ENCODE data around the gene CDSN.
"Not testable (repeated sequence)": the region's sequence is repeated elsewhere in the genome, so short reads cannot be mapped to it uniquely, and the experiment has no call there.

CDSN gene, protein sequence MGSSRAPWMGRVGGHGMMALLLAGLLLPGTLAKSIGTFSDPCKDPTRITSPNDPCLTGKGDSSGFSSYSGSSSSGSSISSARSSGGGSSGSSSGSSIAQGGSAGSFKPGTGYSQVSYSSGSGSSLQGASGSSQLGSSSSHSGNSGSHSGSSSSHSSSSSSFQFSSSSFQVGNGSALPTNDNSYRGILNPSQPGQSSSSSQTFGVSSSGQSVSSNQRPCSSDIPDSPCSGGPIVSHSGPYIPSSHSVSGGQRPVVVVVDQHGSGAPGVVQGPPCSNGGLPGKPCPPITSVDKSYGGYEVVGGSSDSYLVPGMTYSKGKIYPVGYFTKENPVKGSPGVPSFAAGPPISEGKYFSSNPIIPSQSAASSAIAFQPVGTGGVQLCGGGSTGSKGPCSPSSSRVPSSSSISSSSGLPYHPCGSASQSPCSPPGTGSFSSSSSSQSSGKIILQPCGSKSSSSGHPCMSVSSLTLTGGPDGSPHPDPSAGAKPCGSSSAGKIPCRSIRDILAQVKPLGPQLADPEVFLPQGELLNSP

GRCh38 chr6:31120151-31120915, at the start of gene CDSN:
Gene CDSN, minus strand, starts transcription at chr6:31120446. Its CDS starts 27 bp downstream, at chr6:31120419.
- ATAC-seq (ENCODE audit: low read depth) (no peak), DNase-seq (ENCODE audit: low spot score in 2 of 2) (no peak)
- no peak within 1 kb of the TSS for H3K27ac Mint-ChIP-seq
- H3K4me3 Mint-ChIP-seq: no peak within 1 kb of the TSS
- no peaks in the 10 kb centered on the region for H3K9me3 Mint-ChIP-seq
- H3K27me3 Mint-ChIP-seq: peaks cover 11% of the 10 kb centered on the region
- H3K4me1 Mint-ChIP-seq: peaks cover 5% of the 10 kb centered on the region
- no peaks in the 10 kb centered on the region for H3K36me3 Mint-ChIP-seq

- Mint-ChIP-seq H3K27me3 (no peaks in the 10 kb centered on the region), H3K9me3 (no peaks in the 10 kb centered on the region), H3K27ac (no peak overlapping the region), H3K36me3 (no peaks in the 10 kb centered on the region), H3K4me1 (peaks cover 8% of the 10 kb centered on the region), H3K4me3 (no peak overlapping the region)
- DNase-seq (ENCODE audit: low spot score in 2 of 2) (no peak), ATAC-seq (ENCODE audit: low read depth) (no peak)
These were observed 49.0 kb upstream of the CDSN start for GRCh38 chr6:31169123-31169857.

DNA sequence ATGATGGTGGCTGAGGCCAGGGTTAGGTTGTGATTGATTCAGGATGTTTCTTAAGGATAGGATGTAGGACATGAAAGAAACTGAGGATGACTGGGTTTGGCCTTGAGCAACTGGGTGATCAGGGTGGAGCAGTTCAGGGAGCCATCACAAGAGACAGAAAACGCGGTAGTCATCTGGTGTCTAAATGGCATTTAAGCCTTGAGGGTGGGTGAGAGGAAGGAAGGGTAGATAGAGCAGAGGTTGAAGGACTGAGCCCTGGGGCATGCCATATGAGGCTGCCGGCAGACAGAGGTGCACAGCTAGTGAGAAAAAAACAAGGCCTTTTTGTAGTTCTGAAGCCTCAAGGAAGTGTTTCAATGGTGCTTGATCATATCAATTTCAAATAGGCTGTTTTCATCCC, 48.4 kb upstream of the CDSN start:
- Mint-ChIP-seq H3K4me3 (no peak overlapping the region), H3K27ac (no peak overlapping the region), H3K36me3 (no peaks in the 10 kb centered on the region), H3K9me3 (no peaks in the 10 kb centered on the region), H3K27me3 (no peaks in the 10 kb centered on the region), H3K4me1 (peaks cover 8% of the 10 kb centered on the region)
- no peak for DNase-seq (ENCODE audit: low spot score in 2 of 2)
- ATAC-seq (ENCODE audit: low read depth): no peak

DNA sequence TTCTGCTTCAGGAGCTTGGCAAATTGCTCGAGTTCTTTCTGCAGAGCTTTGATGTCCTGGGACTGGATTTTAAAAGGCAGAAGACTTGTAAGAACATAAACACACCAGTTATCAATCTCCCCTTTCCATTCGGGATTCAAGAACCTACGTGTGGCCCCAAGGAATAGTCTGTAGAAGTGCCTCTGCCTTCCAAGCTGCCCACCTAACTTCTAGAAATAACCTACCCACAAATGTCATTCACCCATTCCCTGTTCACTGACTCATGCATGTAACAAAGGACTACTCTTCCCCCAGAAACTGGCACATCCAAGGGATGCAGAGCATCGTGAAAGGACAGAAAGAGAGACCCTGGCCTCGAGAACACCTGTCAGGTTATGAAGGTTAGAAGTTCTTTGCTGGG, 45.7 kb upstream of the CDSN start:
- Mint-ChIP-seq H3K4me3 (no peak overlapping the region), H3K27me3 (no peaks in the 10 kb centered on the region), H3K9me3 (no peaks in the 10 kb centered on the region), H3K27ac (no peak overlapping the region), H3K36me3 (peaks cover 3% of the 10 kb centered on the region), H3K4me1 (peaks cover 11% of the 10 kb centered on the region)
- DNase-seq (ENCODE audit: low spot score in 2 of 2) (no peak), ATAC-seq (ENCODE audit: low read depth) (no peak)

DNA sequence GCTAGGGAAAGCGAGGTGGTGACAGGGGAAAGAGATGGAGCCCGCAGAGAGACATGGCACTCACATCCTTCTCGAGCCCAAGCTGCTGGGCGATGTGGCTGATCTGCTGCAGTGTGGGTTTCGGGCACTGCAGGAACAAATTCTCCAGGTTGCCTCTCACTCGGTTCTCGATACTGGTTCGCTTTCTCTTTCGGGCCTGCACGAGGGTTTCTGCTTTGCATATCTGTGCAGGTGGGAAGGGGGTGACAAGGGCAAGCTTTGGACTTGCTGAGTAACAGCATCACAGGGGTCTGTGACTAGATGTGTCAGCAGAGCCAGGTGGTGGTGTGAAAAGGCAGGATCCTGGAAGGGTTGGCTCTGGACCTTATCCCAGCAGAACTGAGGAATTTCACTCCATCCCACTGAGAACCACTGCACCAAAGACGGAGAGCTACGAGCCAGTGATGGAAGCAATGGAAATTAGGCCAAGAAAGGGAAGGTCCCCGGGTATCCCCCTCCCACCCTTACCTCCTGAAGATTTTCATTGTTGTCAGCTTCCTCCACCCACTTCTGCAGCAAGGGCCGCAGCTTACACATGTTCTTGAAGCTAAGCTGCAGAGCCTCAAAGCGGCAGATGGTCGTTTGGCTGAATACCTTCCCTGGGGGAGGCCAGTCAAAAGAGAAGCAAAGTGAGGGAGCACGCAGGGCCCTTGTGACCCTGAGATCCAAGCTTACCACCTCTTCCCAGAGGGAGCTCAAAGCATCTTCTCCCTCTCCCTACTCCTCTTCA, 45.0 kb upstream of the CDSN start:
- peaks cover 11% of the 10 kb centered on the region for H3K4me1 Mint-ChIP-seq
- DNase-seq (ENCODE audit: low spot score in 2 of 2): peak; percentile 45 to 46
- not testable (repeated sequence) for H3K36me3 Mint-ChIP-seq, H3K9me3 Mint-ChIP-seq, H3K27me3 Mint-ChIP-seq
- peak; percentile 98 for ATAC-seq (ENCODE audit: low read depth)
- peak overlapping the region; percentile 75 for H3K4me3 Mint-ChIP-seq
- peak overlapping the region; percentile 64 for H3K27ac Mint-ChIP-seq

DNA sequence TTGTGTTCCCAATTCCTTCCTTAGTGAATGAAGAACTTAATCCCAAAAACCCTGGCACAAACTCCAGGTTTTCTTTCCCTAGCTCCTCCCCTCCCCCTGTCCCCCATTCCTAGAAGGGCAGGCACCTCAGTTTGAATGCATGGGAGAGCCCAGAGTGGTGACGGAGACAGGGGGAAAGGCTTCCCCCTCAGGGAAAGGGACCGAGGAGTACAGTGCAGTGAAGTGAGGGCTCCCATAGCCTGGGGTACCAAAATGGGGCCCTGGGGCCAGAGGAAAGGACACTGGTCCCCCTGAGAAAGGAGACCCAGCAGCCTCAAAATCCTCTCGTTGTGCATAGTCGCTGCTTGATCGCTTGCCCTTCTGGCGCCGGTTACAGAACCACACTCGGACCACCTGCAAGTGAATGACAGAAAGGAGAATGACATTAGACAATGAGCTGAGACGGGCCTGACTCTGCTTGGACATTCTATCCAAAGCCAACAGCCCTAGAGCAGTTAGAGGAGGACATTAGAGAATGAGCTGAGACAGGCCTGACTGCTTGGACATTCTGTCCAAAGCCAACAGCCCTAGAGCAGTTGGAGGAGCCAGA, 44.3 kb upstream of the CDSN start:
- Mint-ChIP-seq H3K4me3 (peak overlapping the region; percentile 75), H3K4me1 (peaks cover 16% of the 10 kb centered on the region), H3K27ac (peak overlapping the region; percentile 64)
- H3K9me3 Mint-ChIP-seq; DNase-seq (ENCODE audit: low spot score in 2 of 2); H3K27me3 Mint-ChIP-seq; ATAC-seq (ENCODE audit: low read depth); H3K36me3 Mint-ChIP-seq: not testable (repeated sequence)

- peaks cover 18% of the 10 kb centered on the region for H3K4me1 Mint-ChIP-seq
- no peaks in the 10 kb centered on the region for H3K27me3 Mint-ChIP-seq
- H3K27ac Mint-ChIP-seq: no peak overlapping the region
- H3K36me3 Mint-ChIP-seq: peaks cover 3% of the 10 kb centered on the region
- H3K9me3 Mint-ChIP-seq: no peaks in the 10 kb centered on the region
- DNase-seq (ENCODE audit: low spot score in 2 of 2) (no peak), ATAC-seq (ENCODE audit: low read depth) (no peak)
- no peak overlapping the region for H3K4me3 Mint-ChIP-seq
These were observed 43.7 kb upstream of the CDSN start for GRCh38 chr6:31163922-31164321.

- DNase-seq (ENCODE audit: low spot score in 2 of 2) (no peak), ATAC-seq (ENCODE audit: low read depth) (no peak)
- Mint-ChIP-seq H3K4me1 (peaks cover 24% of the 10 kb centered on the region), H3K4me3 (no peak overlapping the region), H3K9me3 (no peaks in the 10 kb centered on the region), H3K36me3 (peaks cover 3% of the 10 kb centered on the region), H3K27ac (peak overlapping the region; percentile 5), H3K27me3 (no peaks in the 10 kb centered on the region)
These were observed 42.4 kb upstream of the CDSN start for GRCh38 chr6:31162463-31163165.

GRCh38 chr6:31161216-31162126, 41.2 kb upstream of the CDSN start:
- Mint-ChIP-seq H3K9me3 (no peaks in the 10 kb centered on the region), H3K27ac (peak overlapping the region; percentile 38), H3K36me3 (peaks cover 3% of the 10 kb centered on the region), H3K27me3 (no peaks in the 10 kb centered on the region), H3K4me1 (peaks cover 24% of the 10 kb centered on the region), H3K4me3 (no peak overlapping the region)
- ATAC-seq (ENCODE audit: low read depth): no peak
- DNase-seq (ENCODE audit: low spot score in 2 of 2): no peak

DNA sequence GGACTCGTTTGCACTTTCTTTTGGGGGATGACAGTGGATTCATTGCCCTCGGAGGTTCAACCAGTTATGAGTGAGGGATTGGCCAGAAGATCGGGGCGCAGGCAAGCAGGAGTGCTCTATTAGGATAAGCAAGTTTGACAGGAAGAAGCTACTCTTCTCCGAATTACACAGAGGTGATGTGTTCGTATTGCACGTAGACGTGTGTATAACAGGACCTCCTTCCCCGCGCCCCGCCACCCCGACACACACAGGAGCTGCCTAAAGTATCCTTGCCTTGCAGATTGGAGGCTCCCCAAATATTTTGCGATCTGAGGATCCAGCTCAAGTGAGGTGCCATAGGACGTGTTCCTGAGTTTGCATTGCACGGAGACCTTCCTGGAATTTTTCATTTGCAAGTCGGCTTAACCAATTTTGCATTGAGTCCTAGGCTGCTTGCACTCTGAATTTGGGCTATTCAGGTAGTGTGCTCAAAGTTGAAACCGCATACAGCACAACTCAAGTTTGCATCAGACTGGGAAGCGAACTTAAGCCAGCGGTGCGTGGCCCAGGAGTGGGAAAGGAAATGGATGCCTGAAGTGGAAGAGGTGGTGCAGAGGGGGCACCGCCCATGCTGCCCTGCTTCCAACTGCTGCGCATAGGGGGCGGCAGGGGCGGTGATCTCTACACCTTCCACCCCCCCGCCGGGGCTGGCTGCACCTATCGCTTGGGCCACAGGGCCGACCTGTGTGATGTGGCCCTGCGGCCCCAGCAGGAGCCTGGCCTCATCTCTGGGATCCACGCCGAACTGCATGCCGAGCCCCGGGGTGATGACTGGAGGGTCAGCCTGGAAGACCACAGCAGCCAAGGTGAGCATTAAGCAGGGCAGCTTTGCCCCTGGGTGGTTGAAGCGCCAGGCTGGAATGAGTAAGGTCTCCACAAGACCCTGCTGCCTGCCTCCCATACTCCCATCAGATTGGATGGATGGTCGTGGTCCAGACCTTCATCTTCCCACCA, 38.9 kb upstream of the CDSN start:
- Mint-ChIP-seq H3K27ac (peak overlapping the region; percentile 83), H3K9me3 (no peaks in the 10 kb centered on the region), H3K4me1 (peaks cover 16% of the 10 kb centered on the region), H3K36me3 (peaks cover 9% of the 10 kb centered on the region), H3K4me3 (peak overlapping the region; percentile 92), H3K27me3 (no peaks in the 10 kb centered on the region)
- ATAC-seq (ENCODE audit: low read depth): no peak
- DNase-seq (ENCODE audit: low spot score in 2 of 2): peak; percentile 16 to 32
